Activated CD8-positive, alpha-beta memory T cell treated with anti-CD3 and anti-CD28 coated beads, Interleukin-2, amount 10 ng/mL, durations not matched to agents 7 days and 5 days (primary cell): ENCODE results near the gene SLC22A4. TPM values are rescaled to one million over a fixed set of nuclear protein-coding genes. Genes with fewer than 3 reads are reported as not detected.

Experiments used
- ATAC-seq: fragments of 150-1000 bp; cut with Tn5 transposase; one replicate; pipeline ENCODE4 v1.10.0; 2021; ENCODE audit warnings: moderate library complexity
- CTCF ChIA-PET: fragments of 350-600 bp; sonication (Branson Sonifier 250); formaldehyde crosslinking; loops from one replicate; lab custom pipeline; 2021; ENCODE audit warnings: antibody characterized with exemption; lab: Charles Lee
- DNase-seq: peaks from one replicate; pipeline ENCODE4 v3.0.0-alpha.2; 2020
- H3K27ac Mint-ChIP-seq: one replicate; pipeline ENCODE4 v1.8.0; 2021; ENCODE audit warnings: mild to moderate bottlenecking, mixed read lengths
- H3K27me3 Mint-ChIP-seq: one replicate; pipeline ENCODE4 v1.8.0; 2021; ENCODE audit warnings: mixed read lengths
- H3K36me3 Mint-ChIP-seq: one replicate; pipeline ENCODE4 v1.8.0; 2021; ENCODE audit warnings: mild to moderate bottlenecking, mixed read lengths
- H3K4me1 Mint-ChIP-seq: one replicate; pipeline ENCODE4 v1.8.0; 2021; ENCODE audit warnings: mixed read lengths
- H3K4me3 Mint-ChIP-seq: one replicate; pipeline ENCODE4 v1.8.0; 2021; ENCODE audit warnings: mild to moderate bottlenecking, moderate library complexity, mixed read lengths
- H3K9me3 Mint-ChIP-seq: one replicate; pipeline ENCODE4 v1.8.0; 2022; ENCODE audit warnings: low read depth, mixed read lengths
- total RNA-seq, 2 experiments: library from RNA; stranded (reverse); gene quantifications; one replicate each; pipeline ENCODE4 v1.2.3, GENCODE V29; 2021

The SLC22A4 gene
- total RNA-seq, 2 experiments from 2014 or later, result 0.32 to 0.75 TPM

- no peaks in the 10 kb centered on the region for H3K36me3 Mint-ChIP-seq
Measured at GRCh38 chr5:132258102-132259068, 35.8 kb upstream of the SLC22A4 start.

GRCh38 chr5:132259069-132259851 lies 34.9 kb upstream of the SLC22A4 start:
- peaks cover 17% of the 10 kb centered on the region for H3K4me1 Mint-ChIP-seq
- no peak overlapping the region for H3K4me3 Mint-ChIP-seq
- peaks cover 16% of the 10 kb centered on the region for H3K27me3 Mint-ChIP-seq

More at GRCh38 chr5:132258102-132259068, 35.8 kb upstream of the SLC22A4 start:
- no peak for ATAC-seq
- Mint-ChIP-seq H3K4me1 (peaks cover 15% of the 10 kb centered on the region), H3K9me3 (no peaks in the 10 kb centered on the region), H3K4me3 (no peak overlapping the region), H3K27ac (no peak overlapping the region), H3K27me3 (peaks cover 16% of the 10 kb centered on the region)
- peak; percentile 35 for DNase-seq
- CTCF ChIA-PET, result no interaction called here

GRCh38 chr5:132260051-132260450 lies 34.1 kb upstream of the SLC22A4 start:
- Mint-ChIP-seq H3K9me3 (no peaks in the 10 kb centered on the region), H3K27me3 (peaks cover 16% of the 10 kb centered on the region), H3K4me3 (no peak overlapping the region), H3K4me1 (peaks cover 20% of the 10 kb centered on the region), H3K27ac (no peak overlapping the region), H3K36me3 (no peaks in the 10 kb centered on the region)
- CTCF ChIA-PET, result no interaction called here
- peak; percentile 34 for DNase-seq
- no peak for ATAC-seq

More at GRCh38 chr5:132259069-132259851, 34.9 kb upstream of the SLC22A4 start:
- CTCF ChIA-PET, result no interaction called here
- ATAC-seq, result no peak
- Mint-ChIP-seq H3K9me3 (no peaks in the 10 kb centered on the region), H3K27ac (no peak overlapping the region), H3K36me3 (no peaks in the 10 kb centered on the region)
- peak; percentile 37 for DNase-seq

- H3K27ac Mint-ChIP-seq, result no peak overlapping the region
- peak; percentile 41 for DNase-seq
- ATAC-seq, result peak; percentile 21
Measured at GRCh38 chr5:132260714-132261551, 33.3 kb upstream of the SLC22A4 start.

DNA sequence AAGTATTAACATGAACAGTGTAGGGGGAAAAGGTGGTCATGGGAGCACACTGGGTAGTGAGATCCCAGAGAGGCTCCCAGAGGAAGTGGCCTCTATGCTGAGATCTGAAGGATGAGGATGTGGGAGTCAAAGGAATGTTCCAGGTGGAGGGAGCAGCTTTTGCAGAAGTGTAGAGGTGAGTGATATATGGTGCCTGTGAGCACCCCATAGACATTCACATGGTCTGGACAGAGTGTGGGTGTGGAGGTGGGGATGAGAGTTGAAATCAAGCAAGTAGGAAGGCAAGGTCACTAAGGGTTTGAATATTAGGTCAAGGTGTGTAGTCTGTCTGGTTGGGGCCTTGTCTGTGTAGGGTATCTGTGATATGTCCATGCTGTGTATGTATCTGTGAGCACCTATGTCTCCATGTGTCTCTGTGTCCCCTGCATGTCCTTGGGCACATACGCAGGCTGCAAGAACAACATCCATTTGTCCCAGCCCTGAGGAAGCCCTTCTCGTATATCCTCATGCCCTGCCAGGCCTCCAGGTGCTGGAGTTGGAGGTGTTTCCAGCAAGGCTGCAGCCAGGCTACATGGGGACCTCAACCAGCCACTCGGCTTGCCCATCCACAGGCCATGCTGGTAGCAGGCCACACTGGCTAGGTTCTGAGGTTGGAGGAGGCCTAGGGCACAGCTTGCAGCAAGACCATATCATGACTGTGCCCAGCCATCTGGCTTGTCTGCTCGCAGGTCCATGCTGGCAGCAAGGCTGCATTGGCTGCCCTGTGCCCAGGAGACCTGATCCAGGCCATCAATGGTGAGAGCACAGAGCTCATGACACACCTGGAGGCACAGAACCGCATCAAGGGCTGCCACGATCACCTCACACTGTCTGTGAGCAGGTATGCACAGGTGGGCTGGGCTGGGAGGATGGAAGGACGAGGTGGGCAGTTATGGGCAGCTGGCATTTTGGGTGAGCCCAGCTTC lies 32.0 kb upstream of the SLC22A4 start:
- H3K9me3 Mint-ChIP-seq, result no peaks in the 10 kb centered on the region
- peaks cover 1% of the 10 kb centered on the region for H3K27me3 Mint-ChIP-seq
- H3K4me1 Mint-ChIP-seq, result peaks cover 20% of the 10 kb centered on the region
- DNase-seq (peak; percentile 36), ATAC-seq (no peak)
- CTCF ChIA-PET, result interaction anchor here (1.0 to 2.6 kb wide), 4 partner anchors 10 to 24 kb away, joined by 3 to 10 read pairs (median 6); no protein-coding TSS in a partner anchor
- no peaks in the 10 kb centered on the region for H3K36me3 Mint-ChIP-seq
- H3K4me3 Mint-ChIP-seq, result no peak overlapping the region
- no peak overlapping the region for H3K27ac Mint-ChIP-seq

More at GRCh38 chr5:132260714-132261551, 33.3 kb upstream of the SLC22A4 start:
- CTCF ChIA-PET, result interaction anchor here (1.0 to 2.6 kb wide), 3 partner anchors 12 to 23 kb away, joined by 3 to 10 read pairs (median 4); no protein-coding TSS in a partner anchor
- Mint-ChIP-seq H3K4me3 (no peak overlapping the region), H3K9me3 (no peaks in the 10 kb centered on the region), H3K36me3 (no peaks in the 10 kb centered on the region), H3K27me3 (peaks cover 13% of the 10 kb centered on the region), H3K4me1 (peaks cover 20% of the 10 kb centered on the region)

DNA sequence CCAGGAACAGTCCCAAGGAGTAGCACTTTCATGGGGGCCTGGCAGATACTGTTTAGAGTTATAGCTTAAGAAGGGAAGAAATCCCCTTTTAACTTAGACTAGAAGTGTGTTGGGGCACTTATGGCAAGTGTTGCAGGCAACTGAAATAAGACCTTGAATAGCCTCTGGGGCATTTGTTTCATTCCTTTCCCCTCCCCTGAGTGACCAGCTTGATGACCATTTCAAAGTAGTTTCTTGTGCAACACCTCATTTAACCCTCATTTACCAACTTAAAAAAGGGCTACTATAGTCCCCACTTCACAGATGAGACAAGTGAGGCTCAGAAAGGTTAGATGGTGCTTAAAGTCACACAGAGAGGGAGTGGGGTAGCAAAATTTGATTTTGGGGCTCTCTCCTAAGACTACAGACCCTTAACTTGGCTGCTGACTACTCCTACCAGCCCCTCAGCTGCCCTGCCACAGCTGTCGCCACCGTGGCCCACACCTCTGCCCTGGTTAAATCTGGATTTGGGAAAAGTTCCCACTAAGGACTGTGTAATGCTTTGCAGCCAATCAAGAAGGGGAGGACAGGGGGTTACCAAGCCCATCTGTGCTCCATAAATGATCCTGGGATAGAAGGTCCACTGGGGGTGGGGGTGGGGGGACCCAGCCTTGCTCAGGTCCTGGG lies 31.2 kb upstream of the SLC22A4 start:
- H3K27me3 Mint-ChIP-seq, result no peaks in the 10 kb centered on the region
- H3K9me3 Mint-ChIP-seq, result no peaks in the 10 kb centered on the region
- no peak overlapping the region for H3K27ac Mint-ChIP-seq
- CTCF ChIA-PET, result interaction anchor here (1.1 to 2.6 kb wide), 3 partner anchors 9 to 25 kb away, joined by 3 to 10 read pairs (median 9); no protein-coding TSS in a partner anchor
- H3K36me3 Mint-ChIP-seq, result no peaks in the 10 kb centered on the region
- ATAC-seq (no peak), DNase-seq (peak; percentile 33)
- no peak overlapping the region for H3K4me3 Mint-ChIP-seq
- peaks cover 20% of the 10 kb centered on the region for H3K4me1 Mint-ChIP-seq

GRCh38 chr5:132263548-132264261 lies 30.5 kb upstream of the SLC22A4 start:
- H3K36me3 Mint-ChIP-seq, result no peaks in the 10 kb centered on the region
- ATAC-seq (peak; percentile 24), DNase-seq (peak; percentile 40)
- CTCF ChIA-PET, result interaction anchor here (1.1 to 1.9 kb wide), 2 partner anchors 9 to 25 kb away, joined by 3 to 9 read pairs; no protein-coding TSS in a partner anchor
- H3K9me3 Mint-ChIP-seq, result no peaks in the 10 kb centered on the region
- H3K4me1 Mint-ChIP-seq, result peaks cover 20% of the 10 kb centered on the region
- H3K27ac Mint-ChIP-seq, result no peak overlapping the region
- H3K27me3 Mint-ChIP-seq, result no peaks in the 10 kb centered on the region
- H3K4me3 Mint-ChIP-seq, result no peak overlapping the region

- no peak for ATAC-seq
- Mint-ChIP-seq H3K4me3 (no peak overlapping the region), H3K27me3 (no peaks in the 10 kb centered on the region), H3K36me3 (no peaks in the 10 kb centered on the region), H3K27ac (no peak overlapping the region), H3K9me3 (no peaks in the 10 kb centered on the region), H3K4me1 (peaks cover 18% of the 10 kb centered on the region)
- peak; percentile 37 for DNase-seq
- CTCF ChIA-PET, result no interaction called here
Measured at GRCh38 chr5:132264546-132265335, 29.5 kb upstream of the SLC22A4 start.

DNA sequence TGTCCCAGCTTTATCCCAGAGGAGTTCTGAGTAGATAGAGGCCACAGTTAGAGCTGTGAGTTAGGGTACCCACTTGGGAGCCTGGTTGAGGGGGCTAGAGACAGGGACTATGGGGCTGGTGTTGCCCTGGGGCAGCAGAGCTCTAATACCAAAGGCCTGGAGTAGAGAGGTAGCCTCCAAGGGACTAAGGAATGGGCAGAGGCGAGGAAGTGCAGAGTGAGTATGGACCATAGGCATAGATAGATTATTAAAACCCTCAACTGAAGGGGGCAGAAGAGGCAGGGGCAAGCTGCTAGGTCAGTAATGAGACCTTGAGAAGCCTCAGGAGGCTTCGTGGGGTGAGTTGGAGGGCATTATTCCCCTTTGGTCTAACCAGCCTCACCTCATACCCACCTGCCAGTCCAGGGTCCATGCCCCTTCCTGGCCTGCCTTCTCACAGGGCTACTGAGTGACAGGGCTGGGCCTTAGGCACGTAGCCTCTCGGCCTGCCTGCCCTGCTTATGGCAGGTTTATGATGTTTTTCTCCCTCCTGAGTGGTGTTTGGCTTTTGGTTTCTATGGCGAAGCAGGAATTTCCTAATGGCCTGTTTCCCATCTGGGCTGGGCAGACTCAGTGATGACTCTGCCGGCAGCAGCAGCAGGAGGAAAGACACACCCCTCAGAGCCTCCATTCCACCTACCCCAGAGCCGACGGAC lies 28.7 kb upstream of the SLC22A4 start:
- Mint-ChIP-seq H3K4me3 (no peak overlapping the region), H3K27ac (no peak overlapping the region), H3K27me3 (no peaks in the 10 kb centered on the region), H3K9me3 (no peaks in the 10 kb centered on the region), H3K36me3 (no peaks in the 10 kb centered on the region), H3K4me1 (peaks cover 14% of the 10 kb centered on the region)
- DNase-seq (no peak), ATAC-seq (no peak)
- CTCF ChIA-PET, result interaction anchor here (0.7 kb wide), 1 partner anchor 28 kb away, joined by 3 read pairs; no protein-coding TSS in a partner anchor
